IPS-20b (cell line): ENCODE results near the gene PRDM5.
"Not testable (repeated sequence)": the region's sequence is repeated elsewhere in the genome, so short reads cannot be mapped to it uniquely, and the experiment has no call there.

Experiments used
- H3K27ac ChIP-seq: one replicate; pipeline ENCODE4 v1.5.1; 2013; ENCODE audit warnings: low read length
- H3K27me3 ChIP-seq: 2 replicates; pipeline ENCODE4 v1.6.1; 2013; ENCODE audit warnings: mild to moderate bottlenecking, low read length, inconsistent platforms; ENCODE audit not compliant: insufficient read depth
- H3K36me3 ChIP-seq: 2 replicates; pipeline ENCODE4 v1.6.1; 2013; ENCODE audit warnings: low read depth, mild to moderate bottlenecking, inconsistent platforms, low read length, moderate library complexity; ENCODE audit not compliant: insufficient read depth
- H3K4me1 ChIP-seq: 2 replicates; pipeline ENCODE4 v1.6.1; 2013; ENCODE audit warnings: mild to moderate bottlenecking, control low read depth, inconsistent platforms, low read length, moderate library complexity; ENCODE audit not compliant: insufficient read depth
- H3K4me3 ChIP-seq: 2 replicates; pipeline ENCODE4 v1.5.1; 2013; ENCODE audit warnings: mild to moderate bottlenecking, low read length, inconsistent platforms
- H3K9ac ChIP-seq: 2 replicates; pipeline ENCODE4 v1.6.1; 2013; ENCODE audit warnings: low read depth, mild to moderate bottlenecking, inconsistent platforms, low read length, moderate library complexity
- H3K9me3 ChIP-seq: 2 replicates; pipeline ENCODE4 v1.6.1; 2013; ENCODE audit warnings: mild to moderate bottlenecking, low read depth, low read length, inconsistent platforms; ENCODE audit not compliant: insufficient read depth

The PRDM5 gene

GRCh38 chr4:120664851-120665250 lies 257.7 kb downstream of the PRDM5 start:
- Histone ChIP-seq H3K27me3 (no peaks in the 10 kb centered on the region), H3K9ac (no peak overlapping the region), H3K27ac (no peak overlapping the region), H3K4me1 (no peaks in the 10 kb centered on the region), H3K4me3 (no peak overlapping the region), H3K9me3 (no peaks in the 10 kb centered on the region), H3K36me3 (no peaks in the 10 kb centered on the region)

GRCh38 chr4:120659616-120660170 lies 262.8 kb downstream of the PRDM5 start:
- Histone ChIP-seq H3K9me3 (no peaks in the 10 kb centered on the region), H3K27ac (no peak overlapping the region), H3K4me1 (no peaks in the 10 kb centered on the region), H3K9ac (no peak overlapping the region), H3K36me3 (no peaks in the 10 kb centered on the region), H3K4me3 (no peak overlapping the region), H3K27me3 (no peaks in the 10 kb centered on the region)

GRCh38 chr4:120658772-120659171 lies 263.8 kb downstream of the PRDM5 start:
- Histone ChIP-seq H3K9ac (no peak overlapping the region), H3K4me1 (no peaks in the 10 kb centered on the region), H3K36me3 (no peaks in the 10 kb centered on the region), H3K27me3 (no peaks in the 10 kb centered on the region), H3K4me3 (no peak overlapping the region), H3K9me3 (no peaks in the 10 kb centered on the region), H3K27ac (no peak overlapping the region)

- no peak overlapping the region for H3K4me3 ChIP-seq
- H3K27me3 ChIP-seq, result no peaks in the 10 kb centered on the region
- H3K36me3 ChIP-seq, result no peaks in the 10 kb centered on the region
- no peaks in the 10 kb centered on the region for H3K9me3 ChIP-seq
- H3K27ac ChIP-seq, result no peak overlapping the region
- H3K9ac ChIP-seq, result no peak overlapping the region
- H3K4me1 ChIP-seq, result no peaks in the 10 kb centered on the region
These were observed 268.5 kb downstream of the PRDM5 start for GRCh38 chr4:120653804-120654573.

GRCh38 chr4:120648336-120648735 lies 274.2 kb downstream of the PRDM5 start:
- H3K27ac ChIP-seq, H3K4me1 ChIP-seq, H3K4me3 ChIP-seq, H3K9me3 ChIP-seq, H3K9ac ChIP-seq, H3K36me3 ChIP-seq, H3K27me3 ChIP-seq: not testable (repeated sequence)
